HL-60 (cell line): Measurements from ENCODE around the gene CDKL4.

Source experiments
- DNase-seq, 2 experiments: peaks; one replicate each; pipeline ENCODE4 v3.0.0-alpha.2; 2010 to 2020; ENCODE audit warnings: low read depth in 1 of 2, low spot score in 1 of 2
- H3K27ac ChIP-seq: fragments of 250-450 bp; sonication (Bioruptor Pico); replicated peaks from 2 replicates; pipeline ENCODE4 v1.5.1; 2020; ENCODE audit warnings: mild to moderate bottlenecking, moderate library complexity
- H3K27me3 ChIP-seq: fragments of 250-450 bp; sonication (Bioruptor Pico); 2 replicates; pipeline ENCODE4 v1.5.1; 2021; ENCODE audit warnings: mild to moderate bottlenecking, moderate library complexity; ENCODE audit not compliant: insufficient read depth, poor library complexity, severe bottlenecking
- H3K4me3 ChIP-seq: replicated peaks from 2 replicates; pipeline ENCODE4 v1.5.1; 2011; ENCODE audit warnings: mild to moderate bottlenecking, control low read depth, low read length; ENCODE audit not compliant: insufficient read depth
- CTCF ChIP-seq: IDR thresholded peaks from one replicate; pipeline ENCODE4 v1.5.1; 2011; ENCODE audit warnings: low read length, control low read depth, inconsistent platforms; ENCODE audit not compliant: insufficient read depth
- GABPA ChIP-seq: IDR thresholded peaks from 2 replicates; pipeline ENCODE4 v1.6.1; 2012; ENCODE audit warnings: low read depth
- POLR2AphosphoS5 ChIP-seq: IDR thresholded peaks from 2 replicates; pipeline ENCODE4 v1.6.1; 2012; ENCODE audit warnings: low read depth
- REST ChIP-seq: IDR thresholded peaks from 2 replicates; pipeline ENCODE4 v1.6.1; 2012; ENCODE audit warnings: low read depth; ENCODE audit not compliant: insufficient replicate concordance
- SPI1 ChIP-seq: IDR thresholded peaks from 2 replicates; pipeline ENCODE4 v1.6.1; 2012; ENCODE audit warnings: low read depth, mild to moderate bottlenecking, borderline replicate concordance

CDKL4 gene

GRCh38 chr2:39136799-39137198 lies 107.0 kb downstream of the CDKL4 start:
- DNase-seq = no peak
- Histone ChIP-seq H3K27me3 (no peaks in the 10 kb centered on the region), H3K4me3 (no peak overlapping the region), H3K27ac (no peak overlapping the region)
- no peak for TF ChIP-seq SPI1
- TF ChIP-seq CTCF = no peak
- TF ChIP-seq REST = no peak
- TF ChIP-seq POLR2AphosphoS5 = no peak
- TF ChIP-seq GABPA = no peak

- TF ChIP-seq CTCF (no peak), SPI1 (no peak), GABPA (no peak), REST (no peak), POLR2AphosphoS5 (no peak)
- H3K27me3 ChIP-seq = no peaks in the 10 kb centered on the region
- no peak overlapping the region for H3K27ac ChIP-seq
- H3K4me3 ChIP-seq = no peak overlapping the region
- no peak for DNase-seq
Observed at GRCh38 chr2:39135690-39136259, 108.0 kb downstream of the CDKL4 start.

GRCh38 chr2:39133215-39133851 lies 110.4 kb downstream of the CDKL4 start:
- H3K27me3 ChIP-seq = no peaks in the 10 kb centered on the region
- H3K27ac ChIP-seq = no peak overlapping the region
- H3K4me3 ChIP-seq = no peak overlapping the region
- no peak for DNase-seq
- TF ChIP-seq REST (no peak), POLR2AphosphoS5 (no peak), SPI1 (no peak), CTCF (no peak), GABPA (no peak)
